ENCODE measurements around the gene METTL9.
"Not testable (repeated sequence)": the region's sequence is repeated elsewhere in the genome, so short reads cannot be mapped to it uniquely, and the experiment has no call there.

Gene METTL9

DNA sequence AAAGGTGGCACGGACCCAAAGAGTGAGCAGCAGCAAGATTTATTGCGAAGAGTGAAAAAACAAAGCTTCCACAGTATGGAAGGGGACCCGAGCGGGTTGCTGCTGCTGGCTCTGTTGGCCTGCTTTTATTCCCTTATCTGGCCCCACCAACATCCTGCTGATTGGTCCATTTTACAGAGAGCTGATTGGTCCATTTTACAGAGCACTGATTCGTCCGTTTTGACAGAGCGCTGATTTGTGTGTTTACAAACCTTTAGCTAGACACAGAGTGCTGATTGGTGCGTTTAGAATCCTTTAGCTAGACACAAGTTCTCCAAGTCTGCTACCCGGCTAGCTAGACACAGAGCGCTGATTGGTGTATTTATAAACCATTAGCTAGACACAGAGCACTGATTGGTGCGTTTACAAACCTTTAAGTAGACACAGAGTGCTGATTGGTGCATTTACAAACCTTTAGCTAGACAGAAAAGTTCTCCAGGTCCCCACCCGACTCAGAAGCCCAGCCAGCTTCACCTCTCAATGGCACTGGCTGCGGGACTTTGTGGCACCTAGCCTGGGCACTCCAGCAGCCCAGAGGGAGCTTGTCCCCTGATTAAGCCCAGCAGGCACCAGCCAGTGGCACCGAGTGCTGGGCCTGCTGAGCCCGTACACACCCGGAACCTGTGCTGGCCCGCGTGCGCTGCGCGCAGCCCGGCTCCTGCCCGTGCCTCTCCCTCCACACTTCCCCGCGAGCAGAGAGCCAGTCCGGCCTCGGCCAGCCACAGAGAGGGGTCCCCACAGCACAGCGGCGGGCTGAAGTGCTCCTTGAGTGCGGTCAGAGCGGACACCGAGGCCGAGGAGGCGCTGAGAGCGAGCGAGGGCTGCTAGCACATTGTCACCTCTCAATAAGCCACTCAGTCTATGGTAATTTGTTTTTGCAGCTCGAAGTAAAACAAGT lies 37.9 kb downstream of the METTL9 start:
- no peak for DNase-seq (ENCODE audit: low spot score)

DNA sequence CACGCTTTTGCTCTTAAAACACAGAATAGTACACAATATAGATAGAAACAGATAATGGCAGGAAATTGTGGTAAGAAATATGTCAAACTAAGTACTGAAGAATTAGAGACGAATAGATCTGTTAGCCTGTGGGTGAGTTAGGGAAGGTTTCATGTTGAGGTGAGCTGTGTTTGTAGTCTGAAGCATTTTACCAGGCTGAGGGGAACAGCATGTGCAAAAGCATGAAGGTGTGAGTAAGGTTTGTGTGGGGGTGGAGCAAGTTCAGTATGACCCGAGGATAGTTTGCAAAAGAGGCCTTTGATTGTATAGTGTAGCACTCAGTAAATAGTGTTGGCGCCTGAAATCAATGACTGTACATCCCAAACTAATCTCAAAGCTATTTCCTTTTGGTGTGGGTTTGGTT lies 39.2 kb downstream of the METTL9 start:
- no peak for DNase-seq (ENCODE audit: low spot score)

DNA sequence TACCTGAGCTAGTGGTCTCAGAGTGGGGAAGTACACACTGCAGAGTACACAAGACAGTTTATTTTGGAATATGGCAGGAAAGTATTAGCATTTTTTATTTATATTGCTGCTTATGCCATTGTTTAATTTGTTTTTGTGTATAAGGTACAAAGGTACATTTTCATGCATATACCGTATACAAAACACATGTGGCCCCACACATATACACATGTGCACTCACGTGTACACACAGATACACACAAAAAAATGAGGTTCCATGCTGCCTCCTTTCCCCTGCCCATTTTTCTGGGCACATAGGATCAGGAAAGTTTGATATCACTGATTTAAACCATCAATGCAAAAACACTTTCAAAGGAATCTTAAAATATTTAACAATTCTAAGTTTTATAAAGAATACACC lies 40.1 kb downstream of the METTL9 start:
- DNase-seq (ENCODE audit: low spot score): no peak

DNA sequence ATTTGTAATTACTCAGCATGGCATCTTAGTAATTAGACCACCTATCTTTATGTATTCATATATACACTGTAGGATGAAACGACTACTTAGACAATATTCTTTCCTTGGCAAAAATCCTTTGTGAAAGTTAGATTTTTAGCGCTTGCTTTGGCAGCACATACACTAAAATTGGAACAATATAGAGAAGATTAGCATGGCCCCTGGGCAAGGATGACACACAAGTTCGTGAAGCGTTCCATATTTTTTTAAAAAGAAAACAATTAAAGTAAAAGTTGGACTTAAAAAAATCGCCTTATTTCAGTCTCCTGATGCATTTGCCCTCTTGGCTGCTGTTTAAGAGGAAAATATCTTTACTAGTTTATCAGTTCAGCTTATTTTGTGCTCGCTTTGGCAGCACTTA lies 42.5 kb downstream of the METTL9 start:
- no peak for DNase-seq (ENCODE audit: low spot score)

DNA sequence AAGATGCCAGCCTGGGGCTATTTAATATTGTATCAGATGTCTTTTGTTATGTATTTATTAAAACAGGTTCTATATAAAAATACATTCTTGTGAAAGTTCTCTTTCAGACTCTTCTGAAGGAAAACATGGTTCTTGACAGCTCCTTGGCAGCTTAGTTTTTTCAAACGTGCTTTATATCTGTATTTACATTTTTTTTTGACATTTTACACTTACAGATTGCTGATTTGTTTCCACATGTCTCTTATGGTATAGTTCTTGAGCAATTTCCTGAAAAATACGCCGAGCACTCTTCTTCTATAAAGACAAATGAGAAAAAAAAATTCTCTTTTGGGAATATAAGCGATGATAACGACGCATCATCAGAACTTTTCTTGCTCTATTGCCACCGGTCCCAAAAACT lies 43.5 kb downstream of the METTL9 start:
- DNase-seq (ENCODE audit: low spot score): no peak

DNA sequence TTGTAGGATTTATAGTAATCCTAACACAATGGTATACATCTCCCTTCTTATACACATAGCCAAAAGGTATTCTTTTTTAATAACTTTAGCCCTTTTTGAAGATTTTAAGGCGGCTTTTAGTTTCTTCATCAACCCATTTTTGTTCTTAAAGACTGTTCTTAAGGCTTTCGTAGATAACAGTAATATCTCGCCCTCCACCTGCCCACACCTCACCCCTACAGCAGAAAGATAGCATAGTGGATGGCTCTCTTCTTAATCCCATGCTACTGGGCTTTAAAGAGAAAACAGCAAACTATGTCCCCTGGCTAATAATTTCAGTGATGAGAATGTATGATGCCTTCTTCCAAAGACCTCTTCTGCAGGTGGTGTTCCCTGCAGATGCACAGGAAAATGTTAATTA lies 44.4 kb downstream of the METTL9 start:
- no peak for DNase-seq (ENCODE audit: low spot score)

DNA sequence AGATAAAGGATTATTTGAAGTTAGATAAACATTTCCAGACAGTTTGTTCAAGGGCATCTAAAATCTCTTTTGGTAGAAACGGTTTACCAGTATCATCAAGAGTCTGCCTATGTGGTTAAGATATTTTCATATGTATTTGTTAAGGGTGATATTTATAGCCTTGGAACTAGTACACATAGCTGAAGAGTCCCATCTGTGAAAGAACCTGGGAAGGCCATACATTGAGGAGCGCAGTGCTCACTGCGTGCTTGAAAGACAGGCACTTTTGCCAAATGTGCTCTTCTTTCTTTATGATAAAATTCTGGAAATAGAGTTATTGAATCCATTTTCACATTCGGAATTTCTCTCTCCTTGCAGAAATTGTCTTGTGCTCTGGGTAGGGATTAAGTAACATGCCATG lies 45.3 kb downstream of the METTL9 start:
- no peak for DNase-seq (ENCODE audit: low spot score)

DNA sequence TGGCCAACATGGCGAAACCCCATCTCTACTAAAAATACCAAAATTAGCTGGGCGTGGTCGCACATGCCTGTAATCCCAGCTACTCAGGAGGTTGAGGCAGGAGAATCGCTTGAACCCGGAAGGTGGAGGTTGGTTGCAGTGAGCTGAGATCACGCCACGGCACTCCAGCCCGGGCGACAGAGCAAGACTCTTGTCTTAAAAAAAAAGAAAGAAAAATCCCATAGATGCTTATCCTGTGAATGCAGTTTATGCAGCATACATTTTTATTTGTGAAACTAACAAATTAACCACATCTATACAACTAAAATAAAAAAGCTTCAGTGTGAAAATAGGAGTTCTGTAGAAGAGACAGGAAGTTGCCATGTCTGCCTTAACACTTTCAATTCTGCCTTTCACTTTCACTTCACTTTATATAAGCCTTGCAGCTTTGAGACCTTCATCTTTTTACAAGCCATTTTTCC lies 45.9 kb downstream of the METTL9 start:
- no peak for DNase-seq (ENCODE audit: low spot score)

DNA sequence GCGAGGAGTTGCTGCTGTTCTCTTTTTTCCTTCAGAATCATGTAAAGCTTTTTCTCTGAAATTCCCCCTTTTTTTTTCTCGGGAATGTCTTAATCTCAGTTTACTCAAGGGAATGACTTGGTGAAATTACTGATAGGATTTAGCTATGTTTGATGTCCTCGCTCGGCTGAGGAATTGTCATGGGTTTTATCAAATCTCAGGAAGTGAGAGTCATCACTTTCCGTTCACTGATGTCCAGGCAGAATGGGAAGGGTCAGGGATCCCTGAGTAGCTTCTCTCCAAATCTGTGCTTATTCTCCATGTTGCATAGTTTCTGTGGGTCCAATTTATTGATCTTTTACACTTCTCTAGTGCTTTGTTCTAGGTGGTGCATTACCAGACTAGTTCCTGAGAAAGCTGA lies 46.7 kb downstream of the METTL9 start:
- no peak for DNase-seq (ENCODE audit: low spot score)

DNA sequence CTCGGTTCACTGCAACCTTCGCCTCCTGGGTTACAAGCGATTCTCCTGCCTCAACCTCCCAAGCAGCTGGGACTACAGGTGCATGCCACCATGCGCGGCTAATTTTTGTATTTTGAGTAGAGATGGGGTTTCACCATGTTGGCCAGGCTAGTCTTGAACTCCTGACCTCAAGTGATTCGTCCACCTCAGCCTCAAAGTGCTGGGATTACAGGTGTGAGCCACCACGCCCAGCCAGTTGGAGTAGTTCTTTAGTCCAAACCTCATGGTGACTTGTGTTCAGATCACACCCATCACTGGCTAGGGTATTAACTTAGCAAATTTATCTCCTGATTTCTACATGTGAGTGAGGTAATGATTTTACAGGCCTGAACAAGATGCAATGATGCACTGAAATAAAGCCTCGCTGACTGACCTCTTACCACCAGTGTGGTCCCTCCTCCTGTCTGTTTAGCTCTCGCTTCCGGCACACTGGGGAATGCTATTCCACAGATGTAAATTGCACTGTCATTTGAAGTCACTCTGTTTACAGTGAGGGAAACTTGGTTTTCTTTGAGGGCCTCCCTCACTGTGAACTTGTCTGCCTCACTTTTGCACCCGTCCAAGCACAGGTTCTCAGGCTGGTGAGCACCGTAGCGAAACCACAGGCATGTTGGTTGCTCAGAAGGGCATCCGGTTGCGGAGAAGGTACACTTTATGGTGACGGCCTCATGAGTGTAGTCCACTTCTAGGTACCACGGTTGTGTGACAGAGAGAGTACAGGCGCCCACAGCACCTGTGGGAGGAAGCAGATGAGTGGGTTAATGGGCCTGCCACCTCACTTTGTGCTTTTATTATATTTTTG lies 47.6 kb downstream of the METTL9 start:
- DNase-seq (ENCODE audit: low spot score): no peak

DNA sequence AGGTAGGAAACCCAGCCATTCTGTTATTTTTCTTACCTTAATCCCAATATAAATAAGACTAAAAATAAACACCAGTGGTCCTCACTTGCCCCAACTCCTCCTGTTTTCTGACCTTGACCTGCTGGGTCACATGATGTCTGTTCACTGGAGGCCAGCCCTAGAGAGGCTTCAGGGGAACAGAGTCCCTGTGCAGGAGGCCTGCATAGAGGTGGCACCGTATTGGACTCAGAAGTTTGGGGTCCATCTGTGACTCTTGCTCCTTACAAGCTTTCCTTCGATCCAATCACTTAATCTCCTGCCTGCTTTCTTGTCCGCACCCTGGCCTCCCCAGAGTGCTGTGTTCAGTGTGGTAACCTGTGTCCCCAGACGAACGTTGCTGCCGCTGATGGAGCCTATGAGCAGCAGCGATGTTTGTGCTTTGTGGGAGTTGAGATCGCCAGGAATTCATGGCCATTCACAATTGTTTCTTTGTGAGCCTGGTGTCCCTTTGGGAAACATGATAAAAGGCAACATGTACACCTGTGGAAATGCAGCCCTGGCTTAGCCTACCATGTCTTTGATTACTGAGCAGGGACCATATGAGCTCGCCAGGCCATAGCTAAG lies 48.3 kb downstream of the METTL9 start:
- DNase-seq (ENCODE audit: low spot score): no peak

DNA sequence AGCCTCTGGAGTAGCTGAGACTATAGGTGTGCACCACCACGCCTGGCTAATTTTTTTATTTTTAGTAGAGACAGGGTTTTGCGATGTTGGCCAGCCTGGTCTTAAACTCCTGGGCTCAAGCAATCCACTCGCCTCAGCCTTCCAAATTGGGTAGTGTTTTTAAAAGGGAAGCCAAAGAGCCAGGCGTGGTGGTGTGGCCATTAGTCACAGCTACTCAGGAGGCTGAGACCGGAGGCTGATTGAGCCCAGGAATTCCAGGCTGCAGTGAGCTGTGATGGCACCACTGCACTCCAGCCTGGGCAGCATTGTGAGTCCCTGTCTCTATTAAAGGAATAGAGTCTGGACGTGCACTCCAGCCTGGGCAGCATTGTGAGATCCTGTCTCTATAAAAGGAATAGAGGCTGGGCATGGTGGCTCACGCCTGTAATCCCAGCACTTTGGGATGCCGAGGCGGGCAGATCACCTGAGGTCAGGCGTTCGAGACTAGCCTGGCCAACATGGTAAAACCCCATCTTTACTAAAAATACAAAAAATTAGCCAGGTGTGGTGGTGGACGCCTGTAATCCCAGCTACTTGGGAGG lies 50.5 kb downstream of the METTL9 start:
- not testable (repeated sequence) for DNase-seq (ENCODE audit: low spot score)

DNA sequence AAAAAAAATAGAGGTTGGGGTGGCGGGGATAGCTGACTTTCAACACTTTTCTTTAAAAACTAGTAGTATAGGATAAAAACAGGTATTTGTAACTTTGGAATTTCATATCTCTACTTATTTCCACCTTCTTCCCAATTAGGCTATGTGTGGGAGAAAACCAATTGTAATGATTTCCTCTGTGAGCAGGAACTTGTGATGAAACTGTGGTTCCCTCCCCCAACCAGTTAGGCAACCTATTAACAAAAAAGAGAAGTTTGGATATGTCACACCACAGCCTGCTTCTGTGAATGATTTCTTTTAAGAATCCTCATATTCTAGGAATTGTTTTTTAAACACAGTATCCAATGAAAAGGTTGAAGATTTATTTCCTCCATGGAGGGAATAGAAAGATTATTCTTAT lies 51.1 kb downstream of the METTL9 start:
- DNase-seq (ENCODE audit: low spot score): no peak

DNA sequence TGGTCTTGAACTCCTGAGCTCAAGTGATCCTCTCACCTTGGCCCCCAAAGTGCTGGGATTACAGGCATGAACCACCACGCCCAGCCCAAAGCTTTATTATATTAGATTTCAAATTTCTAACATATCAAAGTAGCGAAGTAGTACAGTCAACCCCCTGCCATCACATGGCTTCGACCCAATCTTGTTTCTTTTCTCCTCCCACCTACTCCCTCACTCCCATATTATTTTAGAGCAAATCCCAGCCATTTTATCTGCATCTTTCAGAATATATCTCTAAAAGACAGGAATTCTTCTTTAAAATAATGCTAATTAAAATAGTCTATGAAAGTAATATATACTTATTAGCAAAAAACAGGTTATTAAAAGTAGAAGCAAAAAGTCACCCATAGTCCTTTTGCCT lies 52.1 kb downstream of the METTL9 start:
- no peak for DNase-seq (ENCODE audit: low spot score)

DNA sequence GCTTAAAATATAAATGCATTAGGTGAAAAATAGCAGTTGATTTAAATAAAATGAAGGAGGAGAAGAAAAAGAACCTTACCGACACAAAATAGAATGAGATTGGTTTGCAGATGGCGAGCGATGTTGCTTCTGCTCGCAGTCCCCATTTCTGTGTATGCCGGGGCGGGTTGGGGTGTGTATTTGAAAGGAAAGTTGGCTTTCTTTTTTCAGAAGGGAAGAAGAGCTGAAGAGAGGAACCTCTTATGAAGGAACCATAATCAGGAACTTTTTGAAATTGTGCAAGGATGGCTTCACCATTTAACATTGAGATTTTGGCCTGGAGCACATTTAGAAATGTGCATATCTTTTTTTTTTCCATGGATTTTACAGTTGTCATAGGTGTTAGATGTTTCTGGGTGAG lies 53.1 kb downstream of the METTL9 start, which contains the start of gene IGSF6:
Gene IGSF6 (minus strand): TSS at position 156 of the 400 bp plus-strand sequence. CDS start 10 bp downstream, at position 146.
- DNase-seq (ENCODE audit: low spot score): no peak

DNA sequence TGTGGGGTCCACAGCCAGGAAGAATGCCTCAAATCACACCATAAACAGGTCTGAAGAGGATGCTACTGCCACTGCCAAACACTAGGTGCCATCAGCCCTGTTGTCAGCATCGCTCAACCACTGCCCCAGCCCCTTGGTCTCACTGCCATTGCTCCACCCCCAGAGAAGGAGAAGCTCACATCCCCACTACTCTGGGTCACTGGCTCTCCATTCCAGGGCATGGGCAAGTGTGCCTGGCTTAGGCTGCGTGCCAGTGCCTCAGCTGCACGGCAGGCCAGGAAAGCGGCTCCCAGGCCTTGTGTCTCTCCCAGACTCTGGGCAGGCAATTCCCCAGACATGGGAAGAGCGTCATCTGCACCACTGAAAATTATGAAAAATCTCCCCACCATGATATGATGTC lies 54.2 kb downstream of the METTL9 start:
- no peak for DNase-seq (ENCODE audit: low spot score)

DNA sequence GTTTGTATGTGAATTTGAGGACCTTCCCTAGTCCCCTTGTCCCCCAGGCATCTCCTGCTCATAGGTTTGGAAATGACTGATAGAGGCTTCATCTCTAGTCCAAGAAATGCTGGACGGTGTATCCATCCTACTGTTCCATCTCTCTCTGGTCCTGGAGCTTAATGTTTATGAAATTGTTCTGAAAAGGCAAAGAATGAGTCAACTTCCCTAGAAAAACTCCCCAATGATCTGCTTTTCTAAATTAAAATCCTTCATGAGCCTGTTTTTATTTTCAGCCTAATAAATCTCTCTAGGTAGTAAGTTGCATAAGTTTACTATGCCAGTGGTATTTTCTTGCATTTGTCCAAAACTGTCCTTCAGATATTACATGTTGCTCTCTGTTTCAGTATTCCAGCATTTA lies 55.1 kb downstream of the METTL9 start:
- no peak for DNase-seq (ENCODE audit: low spot score)

DNA sequence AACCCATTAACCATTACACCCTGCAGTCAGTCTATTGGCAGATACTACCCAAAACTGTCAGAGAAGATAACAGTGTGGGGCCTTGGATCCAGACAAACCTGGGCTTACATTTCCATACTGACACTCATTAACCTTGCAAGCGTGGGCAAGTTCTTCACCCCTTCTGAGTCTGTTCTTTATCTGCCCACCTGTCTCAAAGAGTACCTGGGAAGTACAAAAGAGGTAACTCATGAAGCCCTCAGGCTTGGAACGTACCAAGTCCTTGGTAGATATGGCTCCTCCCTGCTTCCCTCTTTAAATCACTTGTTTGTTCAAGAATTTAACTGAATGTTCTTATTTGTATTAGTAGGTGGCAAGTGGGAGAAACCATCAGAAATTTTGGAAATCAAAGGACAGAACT lies 55.5 kb downstream of the METTL9 start:
- no peak for DNase-seq (ENCODE audit: low spot score)

DNA sequence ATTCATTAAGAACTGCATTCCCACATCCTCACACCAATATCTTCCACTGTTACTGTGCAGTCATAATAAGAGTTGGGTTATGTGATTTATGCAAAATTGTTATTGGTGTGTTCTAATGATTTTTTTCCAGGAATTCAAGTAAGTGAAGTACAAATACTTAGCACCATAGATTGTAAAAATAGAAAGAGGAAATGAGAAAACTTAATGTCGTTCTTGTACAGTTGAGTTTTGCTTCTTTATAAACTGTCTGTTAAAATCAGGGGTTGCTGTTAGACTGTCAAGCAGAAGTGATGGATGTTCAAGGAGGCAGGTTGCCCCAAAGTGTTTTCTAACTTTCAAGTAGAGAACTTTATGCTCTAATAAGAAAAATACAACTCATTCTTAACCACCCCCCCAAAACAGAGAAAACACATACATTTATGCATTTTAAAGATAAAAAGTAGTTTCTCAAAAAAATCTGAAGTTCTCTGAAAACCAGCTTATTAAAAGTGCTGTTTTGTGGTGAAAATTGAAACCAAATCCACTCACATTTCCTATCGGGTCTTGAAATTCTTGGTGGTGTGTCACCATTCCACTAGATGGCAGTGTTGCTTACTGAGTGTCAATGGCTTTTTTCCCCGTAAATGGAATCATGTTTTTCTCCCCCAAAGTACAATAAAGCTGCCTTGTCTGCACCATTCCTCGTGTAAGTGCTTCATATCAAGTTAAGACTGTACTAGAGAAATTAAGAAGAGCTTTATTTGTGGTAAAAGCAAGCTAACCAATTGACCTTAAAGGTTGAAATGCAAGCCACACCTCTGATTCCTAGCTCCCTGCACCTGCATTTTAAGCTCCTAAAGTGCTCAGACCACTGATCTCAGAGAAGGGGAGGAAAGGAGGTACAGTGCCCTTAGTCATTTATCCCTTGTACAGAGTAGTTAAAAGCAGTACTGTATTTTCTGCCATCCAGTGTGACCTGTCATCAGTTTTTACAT lies 57.7 kb downstream of the METTL9 start:
- no peak for DNase-seq (ENCODE audit: low spot score)

DNA sequence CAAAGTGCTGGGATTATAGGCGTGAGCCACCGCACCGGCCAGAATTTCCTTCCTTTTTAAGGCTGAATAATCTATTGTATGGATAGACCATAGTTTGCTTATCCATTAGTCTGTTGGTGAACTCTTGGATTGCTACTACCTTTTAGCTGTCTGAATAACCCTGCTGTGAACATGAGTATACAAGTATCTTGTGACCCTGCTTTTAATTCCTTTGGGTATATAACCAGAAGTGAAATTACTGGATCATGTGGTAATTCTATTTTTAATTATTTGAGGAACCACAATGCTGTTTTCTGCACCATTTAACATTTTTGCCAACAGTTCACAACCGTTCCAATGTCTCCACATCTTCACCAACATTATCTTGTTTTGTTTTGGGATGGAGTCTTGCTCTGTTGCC lies 59.7 kb downstream of the METTL9 start:
- no peak for DNase-seq (ENCODE audit: low spot score)
